ENCODE data around the gene SYMPK.

The SYMPK gene

GRCh38 chr19:45879971-45880370 lies 17.0 kb upstream of the SYMPK start:
- no peak for TF ChIP-seq CTCF (IDR thresholded peaks at IDR 0.05; ENCODE audit: extremely low read depth, missing control alignments)
- DNase-seq (ENCODE audit: low spot score): no peak

- no peak for DNase-seq (ENCODE audit: low spot score)
Measured at GRCh38 chr19:45879055-45879454, 16.1 kb upstream of the SYMPK start.

GRCh38 chr19:45878043-45878794 lies 15.3 kb upstream of the SYMPK start:
- no peak for TF ChIP-seq CTCF (IDR thresholded peaks at IDR 0.05; ENCODE audit: extremely low read depth, missing control alignments)
- no peak for DNase-seq (ENCODE audit: low spot score)

More at GRCh38 chr19:45879055-45879454, 16.1 kb upstream of the SYMPK start:
- TF ChIP-seq CTCF (IDR thresholded peaks at IDR 0.05; ENCODE audit: extremely low read depth, missing control alignments): no peak

- DNase-seq (ENCODE audit: low spot score): peak; percentile 63
- TF ChIP-seq CTCF (IDR thresholded peaks at IDR 0.05; ENCODE audit: extremely low read depth, missing control alignments): no peak
Measured at GRCh38 chr19:45876411-45877197, 13.7 kb upstream of the SYMPK start.

GRCh38 chr19:45876161-45876410 lies 13.1 kb upstream of the SYMPK start:
- no peak for TF ChIP-seq CTCF (IDR thresholded peaks at IDR 0.05; ENCODE audit: extremely low read depth, missing control alignments)
- DNase-seq (ENCODE audit: low spot score): peak; percentile 80

- TF ChIP-seq CTCF (IDR thresholded peaks at IDR 0.05; ENCODE audit: extremely low read depth, missing control alignments): no peak
- DNase-seq (ENCODE audit: low spot score): no peak
Measured at GRCh38 chr19:45874620-45874966, 11.6 kb upstream of the SYMPK start.

GRCh38 chr19:45873219-45873772 lies 10.3 kb upstream of the SYMPK start:
- no peak for DNase-seq (ENCODE audit: low spot score)
- TF ChIP-seq CTCF (IDR thresholded peaks at IDR 0.05; ENCODE audit: extremely low read depth, missing control alignments): no peak
